ENCODE data around the gene CTNNBL1. TPM values are rescaled to one million over a fixed set of nuclear protein-coding genes. Genes with fewer than 3 reads are reported as not detected.

The CTNNBL1 gene
- total and polyA plus RNA-seq, 2 experiments from 2014 or later, result 36.3 to 68.7 TPM

DNA sequence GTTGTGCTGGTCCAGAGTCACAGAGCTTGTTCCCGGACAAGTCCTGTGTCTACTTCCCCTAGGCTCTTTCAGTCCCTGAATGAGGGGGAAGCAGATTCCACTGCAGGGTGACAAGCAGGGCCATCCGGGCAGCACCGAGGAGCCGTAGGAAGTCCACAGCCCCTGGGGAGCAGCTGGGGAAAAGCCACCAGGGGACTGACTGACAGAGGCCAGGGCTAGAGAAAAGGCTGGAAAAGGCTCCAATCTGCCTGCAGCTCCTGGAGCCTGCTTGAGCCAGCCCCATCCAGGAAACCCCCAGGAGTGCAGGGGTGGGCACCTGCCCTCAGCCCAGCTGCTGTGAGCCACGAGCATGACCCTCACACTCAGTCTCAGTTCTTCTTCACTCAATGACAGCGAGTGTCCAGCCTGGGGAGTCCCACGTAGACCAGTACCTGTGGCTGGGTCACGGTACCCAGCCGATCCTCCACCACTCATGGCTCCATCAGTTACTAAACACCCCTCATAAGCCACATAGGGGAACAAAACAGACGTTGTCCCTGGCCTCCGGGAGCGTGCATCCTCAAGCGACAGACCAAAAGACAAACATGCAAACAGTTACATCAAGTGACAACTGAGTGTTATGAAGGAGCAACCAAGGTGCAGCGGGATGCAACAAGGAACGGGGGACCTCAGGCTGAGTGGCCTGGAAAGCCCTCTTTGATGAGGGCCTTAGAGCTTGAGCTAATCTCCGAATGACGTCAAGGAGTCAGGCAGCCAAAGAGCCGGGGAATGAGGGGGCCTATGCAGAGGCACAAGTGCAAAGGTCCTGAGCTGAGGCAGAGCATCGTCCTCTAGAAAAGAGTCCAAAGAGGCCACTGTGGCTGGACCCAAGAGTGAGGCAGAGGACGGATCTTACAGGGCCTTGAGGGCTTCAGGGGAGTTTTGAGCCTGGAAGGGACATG, 184.3 kb downstream of the CTNNBL1 start (continued):
- TF ChIP-seq STAT1 (IDR thresholded peaks at IDR 0.05; ENCODE audit: unreplicated experiment), result no peak

DNA sequence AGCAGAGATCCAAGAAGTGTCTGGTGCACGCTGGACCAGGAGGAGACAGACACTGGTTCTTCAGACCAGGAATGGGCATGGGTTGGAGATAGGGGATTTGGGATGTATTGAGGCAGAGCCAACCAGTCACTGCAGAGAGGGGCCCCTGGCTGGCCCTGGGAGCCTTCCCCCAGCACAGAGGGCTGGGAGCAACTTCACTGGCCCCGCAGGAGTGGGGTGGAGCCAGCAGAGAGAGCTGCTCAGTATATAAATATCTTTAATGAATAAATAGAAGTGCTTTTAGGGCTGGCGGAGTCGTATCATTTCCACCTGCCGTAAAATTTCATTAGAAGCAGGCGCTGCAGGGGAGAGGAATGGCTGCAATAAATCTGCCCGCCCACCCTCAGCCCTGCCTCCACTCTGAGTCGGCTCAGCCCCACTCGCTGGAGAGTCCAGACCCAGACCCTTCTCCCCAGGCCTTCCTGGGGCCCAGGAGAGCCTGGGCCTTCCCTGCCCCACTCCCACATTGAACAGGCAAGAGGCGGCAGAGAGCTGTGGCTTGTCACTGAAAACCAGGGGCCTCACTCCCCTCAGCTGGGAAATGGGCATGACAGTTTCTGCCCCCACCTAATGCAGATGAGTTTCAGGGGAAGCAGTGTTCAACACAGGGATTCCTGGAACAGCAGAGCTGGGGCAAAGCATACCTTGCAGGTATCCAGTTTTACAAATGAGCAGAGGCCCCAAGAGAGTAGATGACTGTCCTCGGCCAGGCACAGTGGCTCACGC, 185.2 kb downstream of the CTNNBL1 start:
- no peak overlapping the region for H3K4me3 ChIP-seq
- Mint-ChIP-seq H3K36me3 (ENCODE audit: low read depth) (peaks cover 2% of the 10 kb centered on the region; the same call in 1 of the 3 replicates), H3K4me1 (peaks cover 7% of the 10 kb centered on the region), H3K27ac (no peak overlapping the region), H3K4me3 (no peak overlapping the region), H3K27me3 (ENCODE audit: insufficient read depth, low read depth, poor library complexity) (peaks cover 12% of the 10 kb centered on the region), H3K9me3 (no peaks in the 10 kb centered on the region)
- no peaks in the 10 kb centered on the region for H3K36me3 ChIP-seq (ENCODE audit: insufficient read depth)
- H3K79me2 ChIP-seq (replicated peaks; ENCODE audit: insufficient read depth), result no peaks in the 10 kb centered on the region
- no peaks in the 10 kb centered on the region for H3K4me1 ChIP-seq (ENCODE audit: insufficient read depth)
- ATAC-seq (no peak), DNase-seq (ENCODE audit: low spot score) (no peak)
- H3K27ac ChIP-seq (ENCODE audit: low read depth), result no peak overlapping the region
- H2AFZ ChIP-seq, result no peak overlapping the region
- TF ChIP-seq POLR2AphosphoS5 (IDR thresholded peaks at IDR 0.05; ENCODE audit: low read depth) (no peak), EZH2phosphoT487 (IDR thresholded peaks at IDR 0.05; ENCODE audit: unreplicated experiment) (no peak), ETS1 (IDR thresholded peaks at IDR 0.05) (no peak), EZH2 (IDR thresholded peaks at IDR 0.05; ENCODE audit: low read depth, unreplicated experiment) (no peak), ZNF114 (CRISPR knock-in tag; IDR thresholded peaks at IDR 0.05) (no peak), ZNF462 (CRISPR knock-in tag; IDR thresholded peaks at IDR 0.05) (no peak), CTCF (conservative IDR thresholded peaks at IDR 0.05; ENCODE audit: low read depth in 2 of 2) (no peak), CREB1 (CRISPR knock-in tag; IDR thresholded peaks at IDR 0.05; ENCODE audit: low read depth) (no peak)
- H3K9me2 ChIP-seq (ENCODE audit: insufficient read depth), result no peaks in the 10 kb centered on the region
- H3F3A ChIP-seq (replicated peaks; ENCODE audit: low read depth), result no peaks in the 10 kb centered on the region
- no peaks in the 10 kb centered on the region; the same call in 1 of the 2 replicates for H4K20me1 ChIP-seq (replicated peaks; ENCODE audit: insufficient read depth)
- H3K27me3 ChIP-seq (ENCODE audit: insufficient read depth), result no peaks in the 10 kb centered on the region
- no peak overlapping the region for H3K4me2 ChIP-seq

All from GM23338 (cell line).